ENCODE data around the gene KIF26B.

The KIF26B gene

GRCh38 chr1:245148069-245148468, 6.7 kb upstream of the KIF26B start:
- no peak overlapping the region for H3K4me3 ChIP-seq (ENCODE audit: low read depth, low read length)
- no peak for TF ChIP-seq CTCF (IDR thresholded peaks at IDR 0.05; ENCODE audit: low read depth, low read length, missing control alignments)
- in situ Hi-C loops (cut with HindIII; ENCODE audit: low sequenced_read_pairs) = no loop called here
- no peak for DNase-seq (ENCODE audit: low read depth)

GRCh38 chr1:245148861-245149260, 5.9 kb upstream of the KIF26B start:
- no peak overlapping the region for H3K4me3 ChIP-seq (ENCODE audit: low read depth, low read length)
- TF ChIP-seq CTCF (IDR thresholded peaks at IDR 0.05; ENCODE audit: low read depth, low read length, missing control alignments) = no peak
- in situ Hi-C loops (cut with HindIII; ENCODE audit: low sequenced_read_pairs) = no loop called here
- no peak for DNase-seq (ENCODE audit: low read depth)

GRCh38 chr1:245153081-245153551, 1.7 kb upstream of the KIF26B start:
- peak; percentile 53 for DNase-seq (ENCODE audit: low read depth)
- TF ChIP-seq CTCF (IDR thresholded peaks at IDR 0.05; ENCODE audit: low read depth, low read length, missing control alignments) = peak; percentile 62
- in situ Hi-C loops (cut with HindIII; ENCODE audit: low sequenced_read_pairs) = loop anchor here (10.0 kb wide), 1 partner anchor 652 kb away; no protein-coding TSS in a partner anchor
- peak overlapping the region; percentile 82 for H3K4me3 ChIP-seq (ENCODE audit: low read depth, low read length)

GRCh38 chr1:245153552-245154428, 995 bp upstream of the KIF26B start:
- DNase-seq (ENCODE audit: low read depth) = no peak
- in situ Hi-C loops (cut with HindIII; ENCODE audit: low sequenced_read_pairs) = loop anchor here (10.0 kb wide), 1 partner anchor 651 kb away; no protein-coding TSS in a partner anchor
- peak overlapping the region; percentile 82 for H3K4me3 ChIP-seq (ENCODE audit: low read depth, low read length)
- TF ChIP-seq CTCF (IDR thresholded peaks at IDR 0.05; ENCODE audit: low read depth, low read length, missing control alignments) = no peak

- in situ Hi-C loops (cut with HindIII; ENCODE audit: low sequenced_read_pairs) = loop anchor here (10.0 kb wide), 1 partner anchor 649 kb away; no protein-coding TSS in a partner anchor
- H3K4me3 ChIP-seq (ENCODE audit: low read depth, low read length) = peak overlapping the region; percentile 82
- TF ChIP-seq CTCF (IDR thresholded peaks at IDR 0.05; ENCODE audit: low read depth, low read length, missing control alignments) = peak; percentile 35
- DNase-seq (ENCODE audit: low read depth) = no peak
Measured at GRCh38 chr1:245155272-245156040, 671 bp downstream of the KIF26B start.

GRCh38 chr1:245156041-245156735, 1.4 kb downstream of the KIF26B start:
- TF ChIP-seq CTCF (IDR thresholded peaks at IDR 0.05; ENCODE audit: low read depth, low read length, missing control alignments) = peak; percentile 62
- peak overlapping the region; percentile 82 for H3K4me3 ChIP-seq (ENCODE audit: low read depth, low read length)
- DNase-seq (ENCODE audit: low read depth) = peak; percentile 49
- in situ Hi-C loops (cut with HindIII; ENCODE audit: low sequenced_read_pairs) = loop anchor here (10.0 kb wide), 1 partner anchor 649 kb away; no protein-coding TSS in a partner anchor

Data from astrocyte of the cerebellum (primary cell).